Measurements from ENCODE around the gene OBSCN. TPM values are rescaled to one million over a fixed set of nuclear protein-coding genes. Genes with fewer than 3 reads are reported as not detected.
A peak's percentile ranks its signal among the peaks of the same experiment; 100 is the strongest.
"Not testable (repeated sequence)": the region's sequence is repeated elsewhere in the genome, so short reads cannot be mapped to it uniquely, and the experiment has no call there.

OBSCN gene
- total and polyA plus RNA-seq, 12 donors = 0.90 to 18.0 (median 5.9) TPM

DNA sequence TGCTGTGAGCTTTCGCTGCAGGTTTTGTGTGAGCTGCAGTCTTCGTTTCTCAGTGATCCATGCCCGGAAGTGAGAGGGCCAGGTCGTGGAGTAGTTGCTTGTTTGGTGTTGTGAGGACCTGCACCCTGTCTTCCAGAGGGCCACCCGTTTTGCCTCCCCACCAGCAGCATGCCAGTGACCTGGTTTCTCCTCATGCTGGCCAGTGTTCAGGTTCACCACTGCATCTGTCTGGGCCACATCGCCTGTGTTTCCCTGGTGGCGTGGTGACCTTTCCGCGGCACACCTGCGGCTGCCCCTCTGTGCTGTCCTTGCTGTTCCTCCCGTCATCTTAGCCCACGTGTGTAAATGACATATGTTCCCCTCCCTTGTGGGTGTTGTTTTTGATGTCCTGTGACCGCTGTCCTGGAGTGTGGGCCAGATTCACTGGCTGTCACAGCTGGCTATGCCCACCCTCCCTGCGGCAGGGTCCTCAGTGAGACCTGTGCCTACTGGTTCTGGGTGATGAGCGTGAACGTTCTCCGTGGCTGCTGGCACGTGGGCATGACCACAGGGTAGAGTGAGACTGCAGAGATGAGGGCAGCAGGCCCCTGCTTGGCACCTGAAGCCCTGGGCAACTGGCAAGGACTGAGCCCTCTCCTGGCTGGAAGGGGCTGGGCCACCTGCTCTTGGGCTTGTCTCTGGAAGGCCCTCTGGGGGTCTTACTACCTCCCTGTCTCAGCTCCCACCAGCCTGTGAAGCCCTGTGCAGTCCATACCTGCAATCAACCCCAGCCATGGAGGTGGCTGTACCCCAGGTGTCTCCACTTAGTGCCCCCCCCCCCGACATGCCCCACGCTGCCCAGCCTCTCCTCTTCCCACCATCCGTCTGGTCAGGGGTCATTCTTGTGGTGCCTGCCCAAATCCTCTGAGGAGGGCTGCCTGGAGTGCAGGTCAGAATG, 35.0 kb upstream of the OBSCN start:
- H3K27ac ChIP-seq = no peak overlapping the region
- no peak for TF ChIP-seq POLR2A (IDR thresholded peaks at IDR 0.05)
- TF ChIP-seq, protein P1, sequence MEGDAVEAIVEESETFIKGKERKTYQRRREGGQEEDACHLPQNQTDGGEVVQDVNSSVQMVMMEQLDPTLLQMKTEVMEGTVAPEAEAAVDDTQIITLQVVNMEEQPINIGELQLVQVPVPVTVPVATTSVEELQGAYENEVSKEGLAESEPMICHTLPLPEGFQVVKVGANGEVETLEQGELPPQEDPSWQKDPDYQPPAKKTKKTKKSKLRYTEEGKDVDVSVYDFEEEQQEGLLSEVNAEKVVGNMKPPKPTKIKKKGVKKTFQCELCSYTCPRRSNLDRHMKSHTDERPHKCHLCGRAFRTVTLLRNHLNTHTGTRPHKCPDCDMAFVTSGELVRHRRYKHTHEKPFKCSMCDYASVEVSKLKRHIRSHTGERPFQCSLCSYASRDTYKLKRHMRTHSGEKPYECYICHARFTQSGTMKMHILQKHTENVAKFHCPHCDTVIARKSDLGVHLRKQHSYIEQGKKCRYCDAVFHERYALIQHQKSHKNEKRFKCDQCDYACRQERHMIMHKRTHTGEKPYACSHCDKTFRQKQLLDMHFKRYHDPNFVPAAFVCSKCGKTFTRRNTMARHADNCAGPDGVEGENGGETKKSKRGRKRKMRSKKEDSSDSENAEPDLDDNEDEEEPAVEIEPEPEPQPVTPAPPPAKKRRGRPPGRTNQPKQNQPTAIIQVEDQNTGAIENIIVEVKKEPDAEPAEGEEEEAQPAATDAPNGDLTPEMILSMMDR (IDR thresholded peaks at IDR 0.05) = no peak
- H3K36me3 ChIP-seq (replicated peaks in 1 of 2) = peaks cover 0 to 4% of the 10 kb centered on the region in 2 donors
- no peaks in the 10 kb centered on the region for H3K9me3 ChIP-seq (replicated peaks in 1 of 3)
- no peak for DNase-seq
- H3K4me1 ChIP-seq (replicated peaks in 1 of 2) = no peaks in the 10 kb centered on the region
- 87 to 89% (median 89%) methylated on average over 12 to 21 of the region's 21 CpGs for WGBS, 4 donors
- intact Hi-C loops (cut with DNase I) = loop anchor here in 1 of 2 donors (5.0 kb wide), 1 partner anchor 34 kb away; the partner anchor contains the start of gene OBSCN
- H3K4me3 ChIP-seq = no peak overlapping the region
- H3K27me3 ChIP-seq = no peaks in the 10 kb centered on the region

DNA sequence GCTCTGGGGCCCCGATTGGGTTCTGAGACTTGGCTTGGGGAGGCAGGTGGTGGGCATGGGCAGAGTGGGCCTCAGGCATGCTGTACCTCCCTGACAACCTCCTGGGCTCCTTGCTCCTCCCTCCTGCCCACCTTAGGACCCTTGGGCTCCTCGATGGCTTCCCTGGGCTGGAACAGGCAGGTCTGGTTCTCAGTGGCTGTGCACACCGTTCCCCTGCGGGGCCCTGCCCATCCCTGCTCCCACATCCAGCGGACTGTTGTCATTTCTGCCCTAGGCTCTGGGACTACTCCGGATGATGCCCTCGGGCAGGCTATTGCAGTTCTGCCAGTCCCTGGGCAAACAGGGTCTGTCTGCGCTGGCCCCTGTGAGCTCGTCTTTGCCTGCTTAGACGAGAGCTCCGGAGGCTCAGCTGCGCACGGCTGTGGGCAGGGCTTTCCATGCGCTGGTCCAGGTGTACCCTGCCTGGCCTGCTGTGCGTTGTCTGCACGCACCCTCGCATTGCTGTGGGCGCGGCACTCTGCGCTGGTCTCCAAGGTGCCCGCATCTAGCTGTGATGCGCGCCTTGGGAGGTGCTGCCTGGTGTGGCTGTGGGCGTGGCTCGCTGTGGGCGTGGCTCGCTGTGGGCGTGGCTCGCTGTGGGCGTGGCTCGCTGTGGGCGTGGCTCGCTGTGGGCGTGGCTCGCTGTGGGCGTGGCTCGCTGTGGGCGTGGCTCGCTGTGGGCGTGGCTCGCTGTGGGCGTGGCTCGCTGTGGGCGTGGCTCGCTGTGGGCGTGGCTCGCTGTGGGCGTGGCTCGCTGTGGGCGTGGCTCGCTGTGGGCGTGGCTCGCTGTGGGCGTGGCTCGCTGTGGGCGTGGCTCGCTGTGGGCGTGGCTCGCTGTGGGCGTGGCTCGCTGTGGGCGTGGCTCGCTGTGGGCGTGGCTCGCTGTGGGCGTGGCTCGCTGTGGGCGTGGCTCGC, 34.0 kb upstream of the OBSCN start:
- 59 to 84% (median 77%) methylated on average over 8 to 37 of the region's 69 CpGs for WGBS, 4 donors
- H3K36me3 ChIP-seq (replicated peaks in 1 of 2); H3K4me3 ChIP-seq; H3K4me1 ChIP-seq (replicated peaks in 1 of 2); H3K27me3 ChIP-seq; DNase-seq; H3K9me3 ChIP-seq (replicated peaks in 1 of 3): not testable (repeated sequence)
- H3K27ac ChIP-seq = peak overlapping the region in 1 of 5 donors; percentile 40
- intact Hi-C loops (cut with DNase I) = loop anchor here in 1 of 2 donors (5.0 kb wide), 1 partner anchor 33 kb away; the partner anchor contains the start of gene OBSCN

DNA sequence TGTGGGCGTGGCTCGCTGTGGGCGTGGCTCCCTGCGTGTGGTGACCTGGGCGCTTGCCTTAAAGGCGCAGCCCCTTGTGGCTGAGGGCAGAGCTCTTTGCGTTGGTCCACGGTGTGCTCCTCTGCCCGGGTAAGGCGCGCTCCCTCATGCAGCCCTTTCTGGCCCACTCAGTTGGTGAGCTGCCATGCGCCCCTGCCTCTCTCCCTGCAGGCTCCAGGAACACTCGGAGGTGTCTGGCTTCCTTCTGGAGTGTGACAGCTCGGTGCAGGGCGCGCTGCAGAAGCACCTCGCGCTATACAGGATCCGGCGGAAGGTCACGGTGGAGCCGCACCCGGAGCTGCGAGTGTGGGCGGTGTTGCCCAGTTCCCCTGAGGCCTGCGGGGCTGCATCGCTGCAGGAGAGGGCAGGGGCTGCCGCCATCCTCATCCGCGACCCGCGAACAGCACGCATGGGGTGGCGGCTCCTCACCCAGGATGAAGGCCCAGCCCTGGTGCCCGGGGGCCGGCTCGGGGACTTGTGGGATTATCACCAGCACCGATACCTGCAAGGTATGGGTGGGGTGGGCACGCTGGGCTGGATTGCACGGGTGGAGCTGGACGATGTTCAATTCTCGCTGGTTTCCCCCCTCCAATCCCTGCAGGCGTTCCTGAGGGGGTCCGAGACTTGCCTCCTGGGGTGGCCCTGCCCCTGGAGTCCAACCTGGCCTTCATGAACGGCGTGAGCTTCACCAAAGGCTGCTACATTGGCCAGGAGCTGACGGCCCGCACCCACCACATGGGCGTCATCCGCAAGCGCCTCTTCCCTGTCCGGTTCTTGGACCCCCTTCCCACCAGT, 33.1 kb upstream of the OBSCN start:
- no peak for TF ChIP-seq POLR2A (IDR thresholded peaks at IDR 0.05)
- TF ChIP-seq, protein P1 (IDR thresholded peaks at IDR 0.05) = no peak
- intact Hi-C loops (cut with DNase I) = loop anchor here in 1 of 2 donors (5.0 kb wide), 1 partner anchor 33 kb away; the partner anchor contains the start of gene OBSCN
- H3K4me3 ChIP-seq = no peak overlapping the region
- no peaks in the 10 kb centered on the region for H3K27me3 ChIP-seq
- no peaks in the 10 kb centered on the region for H3K9me3 ChIP-seq (replicated peaks in 1 of 3)
- DNase-seq = peak in 3 of 7 donors; percentile 13 to 51 (median 15)
- peaks cover 0 to 4% of the 10 kb centered on the region in 2 donors for H3K36me3 ChIP-seq (replicated peaks in 1 of 2)
- WGBS, 4 donors = 88 to 97% (median 94%) methylated on average over 28 to 52 of the region's 52 CpGs
- no peak overlapping the region for H3K27ac ChIP-seq
- H3K4me1 ChIP-seq (replicated peaks in 1 of 2) = no peaks in the 10 kb centered on the region

DNA sequence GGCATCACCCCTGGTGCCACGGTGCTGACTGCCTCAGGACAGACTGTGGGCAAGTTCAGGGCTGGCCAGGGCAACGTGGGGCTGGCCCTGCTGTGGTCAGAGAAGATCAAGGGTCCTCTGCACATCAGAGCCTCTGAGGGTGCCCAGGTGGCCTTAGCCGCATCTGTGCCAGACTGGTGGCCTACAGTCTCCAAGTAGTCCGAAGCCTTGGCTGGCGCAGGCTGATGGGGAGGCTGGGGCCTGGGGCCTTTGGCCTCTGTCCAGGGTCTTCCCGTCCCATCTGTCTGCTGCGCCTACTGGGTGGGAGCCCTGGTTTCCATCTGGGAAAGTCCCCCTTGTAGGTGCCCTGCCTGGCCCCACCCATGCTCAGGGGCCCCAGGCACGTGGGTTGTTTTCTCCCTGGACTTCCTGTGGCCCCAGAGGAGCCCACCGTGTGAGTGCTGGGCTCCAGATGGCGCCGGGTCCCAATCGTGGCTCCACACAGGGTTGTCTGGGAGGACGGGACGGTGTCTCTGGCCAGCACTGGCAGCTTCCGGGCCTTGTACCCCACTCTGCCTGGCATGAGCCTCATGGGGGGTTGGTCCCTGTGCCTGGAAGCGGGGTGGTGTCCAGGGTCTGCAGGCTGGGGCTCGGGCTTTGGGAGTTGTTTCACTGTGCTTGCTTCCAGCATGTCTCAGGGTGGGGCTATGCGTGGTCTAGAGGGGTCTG, 32.4 kb upstream of the OBSCN start:
- intact Hi-C loops (cut with DNase I) = no loop called here
- H3K4me3 ChIP-seq = no peak overlapping the region
- H3K4me1 ChIP-seq (replicated peaks in 1 of 2) = no peaks in the 10 kb centered on the region
- peaks cover 0 to 4% of the 10 kb centered on the region in 2 donors for H3K36me3 ChIP-seq (replicated peaks in 1 of 2)
- no peak for TF ChIP-seq POLR2A (IDR thresholded peaks at IDR 0.05)
- TF ChIP-seq, protein P1 (IDR thresholded peaks at IDR 0.05) = no peak
- no peaks in the 10 kb centered on the region for H3K27me3 ChIP-seq
- no peak overlapping the region for H3K27ac ChIP-seq
- no peaks in the 10 kb centered on the region for H3K9me3 ChIP-seq (replicated peaks in 1 of 3)
- WGBS, 4 donors = 93 to 100% (median 97%) methylated on average over 1 to 18 of the region's 18 CpGs
- DNase-seq = peak in 2 of 7 donors; percentile 15 to 45

Measured in adrenal gland (tissue), 12 donors.